Measurements from ENCODE around the gene SPTBN1. TPM values are rescaled to one million over a fixed set of nuclear protein-coding genes. Genes with fewer than 3 reads are reported as not detected.
A peak's percentile ranks its signal among the peaks of the same experiment; 100 is the strongest.

The SPTBN1 gene
- total and polyA plus RNA-seq, 2 experiments from 2014 or later: 58.1 to 204 TPM

DNA sequence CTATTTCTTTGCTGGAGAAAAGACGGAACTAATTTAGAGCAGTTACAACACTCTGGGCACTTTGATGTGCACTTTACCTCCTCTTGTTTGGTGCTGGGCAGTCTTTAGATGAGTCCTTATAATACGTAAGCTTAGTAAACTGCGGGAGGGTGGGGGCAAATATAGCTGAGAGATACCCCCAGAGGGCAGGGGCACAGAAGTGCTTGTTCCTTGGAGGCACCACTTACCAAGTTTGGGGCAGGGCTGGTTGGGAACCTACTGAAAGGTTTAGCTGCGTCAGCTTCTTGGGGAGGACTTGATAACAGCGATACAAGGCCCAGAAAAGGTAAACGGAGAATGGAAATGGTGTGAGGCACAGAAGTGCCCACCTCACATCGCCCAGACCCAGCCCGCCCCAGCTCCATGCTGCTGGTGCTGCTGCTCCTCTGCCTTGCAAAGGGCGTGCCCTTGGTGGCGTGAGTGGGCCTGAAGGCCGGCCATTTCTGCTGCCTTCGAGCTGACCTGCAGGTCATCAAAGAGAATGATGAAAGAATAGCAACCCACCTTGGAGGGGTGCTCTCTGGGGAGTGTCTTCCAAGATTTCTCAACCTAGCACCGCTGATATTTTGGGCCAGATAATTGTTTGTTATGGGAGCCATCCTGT, 139.2 kb downstream of the SPTBN1 start:
- no peaks in the 10 kb centered on the region; the same call in 1 of the 2 replicates for H3K36me3 ChIP-seq (ENCODE audit: insufficient read depth)
- peaks cover 11% of the 10 kb centered on the region for H3K4me1 ChIP-seq (ENCODE audit: insufficient read depth)
- no peak for DNase-seq (ENCODE audit: low spot score)
- TF ChIP-seq CREB1 (CRISPR knock-in tag; IDR thresholded peaks at IDR 0.05; ENCODE audit: low read depth): no peak
- TF ChIP-seq ZNF114 (CRISPR knock-in tag; IDR thresholded peaks at IDR 0.05): no peak
- Mint-ChIP-seq H3K27ac (no peak overlapping the region; the same call in 1 of the 2 replicates), H3K36me3 (ENCODE audit: low read depth) (peaks cover 27% of the 10 kb centered on the region), H3K9me3 (no peaks in the 10 kb centered on the region), H3K27me3 (ENCODE audit: insufficient read depth, low read depth, poor library complexity) (peaks cover 11% of the 10 kb centered on the region), H3K4me1 (peaks cover 31% of the 10 kb centered on the region), H3K4me3 (no peak overlapping the region; the same call in 2 of the 3 replicates)
- H3K79me2 ChIP-seq (replicated peaks; ENCODE audit: insufficient read depth): peaks cover 100% of the 10 kb centered on the region
- H4K20me1 ChIP-seq (replicated peaks; ENCODE audit: insufficient read depth): peaks cover 62% of the 10 kb centered on the region
- no peak overlapping the region for H3K27ac ChIP-seq (ENCODE audit: low read depth)
- no peaks in the 10 kb centered on the region for H3F3A ChIP-seq (replicated peaks; ENCODE audit: low read depth)
- peaks cover 13% of the 10 kb centered on the region for H3K9me2 ChIP-seq (ENCODE audit: insufficient read depth)
- no peak overlapping the region for H3K4me2 ChIP-seq
- no peak overlapping the region for H3K4me3 ChIP-seq
- H2AFZ ChIP-seq: no peak overlapping the region
- H3K27me3 ChIP-seq (ENCODE audit: insufficient read depth): no peaks in the 10 kb centered on the region
- no peak; the same call in 2 of the 3 replicates for ATAC-seq

DNA sequence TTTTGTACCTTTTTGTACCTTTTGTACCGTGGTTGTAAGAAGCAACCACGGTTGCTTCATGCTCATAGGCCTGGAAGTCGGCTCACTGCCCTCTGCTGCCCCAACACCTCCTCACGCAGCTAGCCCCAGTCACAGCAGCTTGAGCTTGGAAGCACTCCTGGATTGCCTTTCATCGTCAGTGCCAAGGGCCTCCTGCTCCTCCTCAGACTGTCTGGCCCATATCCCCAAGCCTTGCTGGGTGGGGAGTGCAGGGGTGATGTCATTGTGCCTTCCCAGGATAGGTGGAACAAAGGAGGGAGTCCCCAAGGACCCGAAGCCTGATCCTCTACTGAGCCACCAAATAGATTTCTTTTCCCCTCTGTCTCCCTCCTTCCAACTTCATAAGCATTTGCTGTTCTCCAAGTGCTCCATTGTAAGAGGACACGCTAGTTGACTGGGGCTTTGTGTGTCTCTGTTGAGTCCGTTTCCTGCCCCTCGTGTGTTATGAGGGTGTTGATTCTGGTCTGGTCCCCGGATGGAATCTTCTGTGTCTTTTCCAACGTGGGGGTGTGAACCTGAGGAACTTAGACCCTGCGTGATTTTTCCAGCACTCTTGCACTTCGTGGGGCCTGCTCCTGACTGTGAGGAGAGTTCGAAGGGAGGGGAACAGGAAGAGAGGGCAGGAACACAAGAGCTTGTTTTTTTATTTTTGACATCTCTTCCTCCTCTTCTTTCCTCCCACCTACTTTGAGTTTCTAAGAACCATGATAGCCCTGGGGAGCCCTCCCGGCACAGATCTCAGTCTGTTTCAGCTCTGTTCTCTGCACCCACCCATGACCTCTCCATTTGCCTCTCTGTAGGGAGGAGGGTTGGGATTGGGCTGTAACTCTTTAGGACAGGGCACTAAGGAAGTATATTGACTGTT, 140.1 kb downstream of the SPTBN1 start:
- Mint-ChIP-seq H3K9me3 (no peaks in the 10 kb centered on the region), H3K27ac (peak overlapping the region; percentile 53), H3K27me3 (ENCODE audit: insufficient read depth, low read depth, poor library complexity) (peaks cover 11% of the 10 kb centered on the region), H3K4me3 (no peak overlapping the region), H3K4me1 (peaks cover 31% of the 10 kb centered on the region), H3K36me3 (ENCODE audit: low read depth) (peaks cover 29% of the 10 kb centered on the region)
- Histone ChIP-seq H3K4me3 (no peak overlapping the region), H3K36me3 (ENCODE audit: insufficient read depth) (peaks cover under 1% of the 10 kb centered on the region), H3K9me2 (ENCODE audit: insufficient read depth) (peaks cover 13% of the 10 kb centered on the region), H3K4me1 (ENCODE audit: insufficient read depth) (peaks cover 8% of the 10 kb centered on the region), H3K79me2 (replicated peaks; ENCODE audit: insufficient read depth) (peaks cover 100% of the 10 kb centered on the region), H3K4me2 (no peak overlapping the region), H3K27ac (ENCODE audit: low read depth) (no peak overlapping the region), H3K27me3 (ENCODE audit: insufficient read depth) (no peaks in the 10 kb centered on the region), H4K20me1 (replicated peaks; ENCODE audit: insufficient read depth) (peaks cover 57% of the 10 kb centered on the region), H3F3A (replicated peaks; ENCODE audit: low read depth) (no peaks in the 10 kb centered on the region), H2AFZ (no peak overlapping the region)
- DNase-seq (ENCODE audit: low spot score) (no peak), ATAC-seq (peak; percentile 52)
- TF ChIP-seq, protein P1, sequence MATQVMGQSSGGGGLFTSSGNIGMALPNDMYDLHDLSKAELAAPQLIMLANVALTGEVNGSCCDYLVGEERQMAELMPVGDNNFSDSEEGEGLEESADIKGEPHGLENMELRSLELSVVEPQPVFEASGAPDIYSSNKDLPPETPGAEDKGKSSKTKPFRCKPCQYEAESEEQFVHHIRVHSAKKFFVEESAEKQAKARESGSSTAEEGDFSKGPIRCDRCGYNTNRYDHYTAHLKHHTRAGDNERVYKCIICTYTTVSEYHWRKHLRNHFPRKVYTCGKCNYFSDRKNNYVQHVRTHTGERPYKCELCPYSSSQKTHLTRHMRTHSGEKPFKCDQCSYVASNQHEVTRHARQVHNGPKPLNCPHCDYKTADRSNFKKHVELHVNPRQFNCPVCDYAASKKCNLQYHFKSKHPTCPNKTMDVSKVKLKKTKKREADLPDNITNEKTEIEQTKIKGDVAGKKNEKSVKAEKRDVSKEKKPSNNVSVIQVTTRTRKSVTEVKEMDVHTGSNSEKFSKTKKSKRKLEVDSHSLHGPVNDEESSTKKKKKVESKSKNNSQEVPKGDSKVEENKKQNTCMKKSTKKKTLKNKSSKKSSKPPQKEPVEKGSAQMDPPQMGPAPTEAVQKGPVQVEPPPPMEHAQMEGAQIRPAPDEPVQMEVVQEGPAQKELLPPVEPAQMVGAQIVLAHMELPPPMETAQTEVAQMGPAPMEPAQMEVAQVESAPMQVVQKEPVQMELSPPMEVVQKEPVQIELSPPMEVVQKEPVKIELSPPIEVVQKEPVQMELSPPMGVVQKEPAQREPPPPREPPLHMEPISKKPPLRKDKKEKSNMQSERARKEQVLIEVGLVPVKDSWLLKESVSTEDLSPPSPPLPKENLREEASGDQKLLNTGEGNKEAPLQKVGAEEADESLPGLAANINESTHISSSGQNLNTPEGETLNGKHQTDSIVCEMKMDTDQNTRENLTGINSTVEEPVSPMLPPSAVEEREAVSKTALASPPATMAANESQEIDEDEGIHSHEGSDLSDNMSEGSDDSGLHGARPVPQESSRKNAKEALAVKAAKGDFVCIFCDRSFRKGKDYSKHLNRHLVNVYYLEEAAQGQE (IDR thresholded peaks at IDR 0.05; ENCODE audit: unreplicated experiment): no peak
- TF ChIP-seq EZH2phosphoT487 (IDR thresholded peaks at IDR 0.05; ENCODE audit: unreplicated experiment) (no peak), EZH2 (IDR thresholded peaks at IDR 0.05; ENCODE audit: low read depth, unreplicated experiment) (no peak), POLR2AphosphoS5 (IDR thresholded peaks at IDR 0.05; ENCODE audit: low read depth) (no peak), ZNF331 (CRISPR knock-in tag; IDR thresholded peaks at IDR 0.05; ENCODE audit: low read depth) (no peak), NANOG (IDR thresholded peaks at IDR 0.05; ENCODE audit: borderline replicate concordance) (no peak), CREB1 (CRISPR knock-in tag; IDR thresholded peaks at IDR 0.05; ENCODE audit: low read depth) (no peak)
- TF ChIP-seq, protein P2, sequence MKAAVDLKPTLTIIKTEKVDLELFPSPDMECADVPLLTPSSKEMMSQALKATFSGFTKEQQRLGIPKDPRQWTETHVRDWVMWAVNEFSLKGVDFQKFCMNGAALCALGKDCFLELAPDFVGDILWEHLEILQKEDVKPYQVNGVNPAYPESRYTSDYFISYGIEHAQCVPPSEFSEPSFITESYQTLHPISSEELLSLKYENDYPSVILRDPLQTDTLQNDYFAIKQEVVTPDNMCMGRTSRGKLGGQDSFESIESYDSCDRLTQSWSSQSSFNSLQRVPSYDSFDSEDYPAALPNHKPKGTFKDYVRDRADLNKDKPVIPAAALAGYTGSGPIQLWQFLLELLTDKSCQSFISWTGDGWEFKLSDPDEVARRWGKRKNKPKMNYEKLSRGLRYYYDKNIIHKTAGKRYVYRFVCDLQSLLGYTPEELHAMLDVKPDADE (IDR thresholded peaks at IDR 0.05): no peak
- TF ChIP-seq, protein P3, sequence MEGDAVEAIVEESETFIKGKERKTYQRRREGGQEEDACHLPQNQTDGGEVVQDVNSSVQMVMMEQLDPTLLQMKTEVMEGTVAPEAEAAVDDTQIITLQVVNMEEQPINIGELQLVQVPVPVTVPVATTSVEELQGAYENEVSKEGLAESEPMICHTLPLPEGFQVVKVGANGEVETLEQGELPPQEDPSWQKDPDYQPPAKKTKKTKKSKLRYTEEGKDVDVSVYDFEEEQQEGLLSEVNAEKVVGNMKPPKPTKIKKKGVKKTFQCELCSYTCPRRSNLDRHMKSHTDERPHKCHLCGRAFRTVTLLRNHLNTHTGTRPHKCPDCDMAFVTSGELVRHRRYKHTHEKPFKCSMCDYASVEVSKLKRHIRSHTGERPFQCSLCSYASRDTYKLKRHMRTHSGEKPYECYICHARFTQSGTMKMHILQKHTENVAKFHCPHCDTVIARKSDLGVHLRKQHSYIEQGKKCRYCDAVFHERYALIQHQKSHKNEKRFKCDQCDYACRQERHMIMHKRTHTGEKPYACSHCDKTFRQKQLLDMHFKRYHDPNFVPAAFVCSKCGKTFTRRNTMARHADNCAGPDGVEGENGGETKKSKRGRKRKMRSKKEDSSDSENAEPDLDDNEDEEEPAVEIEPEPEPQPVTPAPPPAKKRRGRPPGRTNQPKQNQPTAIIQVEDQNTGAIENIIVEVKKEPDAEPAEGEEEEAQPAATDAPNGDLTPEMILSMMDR (conservative IDR thresholded peaks at IDR 0.05; ENCODE audit: low read depth in 2 of 2): no peak

Measured in GM23338 (cell line).